ENCODE data around the gene TBC1D8.
A peak's percentile ranks its signal among the peaks of the same experiment; 100 is the strongest.

TBC1D8 gene

GRCh38 chr2:101162561-101163330 is 11.6 kb upstream of the TBC1D8 start:
- DNase-seq = no peak

DNA sequence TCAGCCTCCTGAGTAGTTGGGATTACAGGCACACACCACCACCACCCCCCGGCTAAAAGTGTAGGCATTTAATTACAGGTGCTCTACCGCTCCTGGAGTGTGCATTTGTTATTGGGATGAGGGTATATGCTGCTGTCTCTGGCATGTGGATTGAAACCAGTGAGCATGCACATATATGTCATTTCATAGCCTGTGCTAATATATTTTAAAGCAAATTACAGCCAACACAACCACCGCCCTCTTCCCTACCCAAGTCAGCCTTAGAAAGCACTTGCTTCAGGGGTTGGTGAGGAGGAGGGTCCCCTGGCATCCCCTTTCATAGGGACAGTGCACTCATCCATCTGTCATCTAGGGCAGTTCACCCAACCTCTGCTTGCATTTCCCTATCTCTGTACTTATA is 10.5 kb upstream of the TBC1D8 start:
- DNase-seq = no peak

- DNase-seq = no peak
These were observed 9.3 kb upstream of the TBC1D8 start for GRCh38 chr2:101160454-101160853.

DNA sequence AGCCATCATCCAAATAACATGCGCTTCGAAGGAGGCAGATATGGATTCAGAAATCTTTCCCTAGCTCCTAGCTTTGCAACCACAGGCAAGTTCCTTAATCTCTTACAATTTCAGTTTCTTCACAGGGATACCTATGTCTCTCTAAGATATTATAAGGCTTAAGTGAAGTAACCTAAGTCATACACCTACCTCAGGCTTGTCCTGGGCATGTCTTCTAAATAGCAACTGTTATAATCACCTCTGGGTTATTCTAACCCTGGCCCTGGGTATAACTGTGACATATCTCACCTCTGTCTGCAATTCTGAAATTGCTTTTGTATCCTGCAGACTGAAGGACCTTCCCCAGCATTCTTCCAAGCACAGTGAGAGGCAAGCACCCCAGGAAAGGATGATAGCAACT is 8.3 kb upstream of the TBC1D8 start:
- no peak for DNase-seq

DNA sequence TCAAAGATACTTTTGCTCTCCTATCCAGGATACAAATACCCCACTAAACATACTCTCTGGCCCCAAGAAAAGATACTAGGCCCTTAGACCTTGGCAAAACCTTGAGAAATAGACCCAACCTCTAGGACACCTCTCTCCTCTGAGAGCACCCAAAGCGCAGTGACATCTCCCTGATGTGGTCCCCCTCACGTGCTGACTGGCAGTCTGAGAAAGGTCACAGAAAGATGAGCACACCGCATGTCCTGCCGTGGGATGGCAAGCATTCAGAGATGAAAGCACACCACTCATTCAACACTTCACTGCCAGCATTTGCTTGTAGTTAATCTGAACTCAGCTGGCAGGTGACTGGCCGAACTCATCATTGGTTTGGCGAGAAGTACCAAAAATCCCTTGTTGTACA is 6.1 kb upstream of the TBC1D8 start:
- DNase-seq = no peak

DNA sequence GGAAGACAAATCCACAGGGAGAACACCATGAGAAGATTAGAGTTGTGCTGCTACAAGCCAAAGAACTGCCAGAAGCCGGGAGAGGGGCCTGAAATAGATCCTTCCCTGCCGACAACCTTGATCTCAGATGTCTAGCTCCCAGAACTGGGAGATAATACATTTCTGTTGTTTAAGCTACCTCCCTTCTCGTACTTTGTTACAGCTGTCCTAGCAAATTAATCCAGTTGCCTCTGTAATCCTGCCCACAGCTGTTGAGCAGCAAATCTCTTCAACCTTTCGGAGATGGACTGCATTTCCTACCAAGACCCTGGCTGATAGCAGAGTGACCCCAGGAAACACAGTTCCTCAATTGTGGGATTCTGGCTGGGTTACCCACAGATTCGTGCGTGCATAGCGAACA is 2.6 kb upstream of the TBC1D8 start:
- DNase-seq = no peak

- DNase-seq = no peak
These were observed 2.0 kb upstream of the TBC1D8 start for GRCh38 chr2:101153077-101153707.

GRCh38 chr2:101152272-101153076 is 1.3 kb upstream of the TBC1D8 start:
- peak in 1 of 5 donors; percentile 28 for DNase-seq

DNA sequence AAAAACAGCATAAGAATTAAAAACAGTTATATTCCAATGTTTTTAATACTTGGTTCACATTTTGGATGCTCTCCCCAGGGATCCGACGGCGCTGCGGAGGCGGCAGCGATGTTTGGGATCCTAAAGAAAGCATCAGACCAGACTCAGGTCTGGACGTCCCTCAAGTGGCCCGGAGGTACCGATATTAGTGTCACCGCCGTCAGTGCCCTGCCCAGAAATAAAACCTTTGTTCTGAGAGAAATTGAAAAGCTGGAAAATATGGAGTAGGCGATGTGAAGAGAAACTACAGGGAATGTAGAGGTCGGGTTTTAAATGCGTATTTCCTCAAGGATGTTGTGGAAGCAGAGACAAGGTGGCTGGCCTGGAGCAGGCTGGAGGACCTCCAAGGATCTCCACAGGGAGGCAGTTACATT is 683 bp upstream of the TBC1D8 start:
- no peak for DNase-seq

GRCh38 chr2:101150306-101151145 is 656 bp downstream of the TBC1D8 start:
- no peak for DNase-seq

- no peak for DNase-seq
These were observed 1.7 kb downstream of the TBC1D8 start for GRCh38 chr2:101149241-101150192.

DNA sequence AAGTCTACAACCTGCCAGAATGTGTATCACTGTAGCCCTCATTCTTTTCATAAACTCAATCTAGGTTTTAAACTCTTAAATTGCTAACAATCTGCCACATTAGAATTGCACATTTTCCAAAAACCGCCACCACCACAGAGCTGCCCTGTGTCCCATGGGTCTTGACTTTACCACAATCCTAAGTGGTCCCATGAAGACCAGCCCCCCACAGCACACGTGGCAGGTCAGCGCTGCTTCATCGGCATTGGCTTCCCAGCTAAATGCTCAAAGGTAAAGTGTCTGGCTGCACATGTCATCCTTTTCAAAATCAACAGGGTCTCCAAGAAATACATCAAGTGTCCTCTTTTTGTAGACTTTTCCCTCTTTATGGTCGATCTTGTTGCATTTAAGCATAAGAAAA is 2.4 kb downstream of the TBC1D8 start:
- DNase-seq = no peak

DNA sequence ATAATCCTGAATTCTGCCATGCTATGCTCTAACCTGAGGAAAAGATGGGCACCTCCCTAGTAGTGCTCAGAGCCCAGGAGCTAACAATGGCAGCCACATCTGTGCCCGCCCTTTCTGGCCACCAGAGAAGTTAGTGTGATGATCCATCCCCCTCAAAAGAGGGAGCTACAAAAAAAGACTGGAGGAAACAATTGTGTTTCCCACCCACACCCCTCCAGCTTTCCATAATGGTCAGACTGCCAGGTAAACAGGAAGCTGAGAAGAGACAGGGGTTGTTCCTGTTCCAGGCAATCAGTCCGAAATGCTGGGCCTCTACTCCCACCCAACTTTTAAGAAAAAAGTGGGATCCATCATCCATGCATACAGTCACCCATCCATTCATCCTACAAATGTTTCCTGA is 3.2 kb downstream of the TBC1D8 start:
- no peak for DNase-seq

DNA sequence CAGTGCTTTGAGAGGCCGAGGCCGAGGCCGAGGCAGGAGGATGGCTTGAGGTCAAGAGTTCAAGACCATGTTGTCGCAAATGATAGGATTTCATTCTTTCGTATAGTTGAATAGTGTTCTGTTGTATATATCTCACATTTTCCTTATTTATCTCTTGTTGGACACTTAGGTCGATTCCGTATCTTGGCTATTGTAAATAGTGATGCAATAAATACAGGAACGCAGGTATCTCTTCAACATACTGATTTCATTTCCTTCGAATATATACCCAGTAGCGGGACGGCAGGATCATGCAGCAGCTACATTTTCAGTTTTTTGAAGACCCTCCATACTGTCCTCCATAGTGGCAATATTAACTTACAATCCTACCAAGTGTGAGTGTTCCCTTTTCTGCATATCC is 4.1 kb downstream of the TBC1D8 start:
- no peak for DNase-seq

- no peak for DNase-seq
These were observed 4.6 kb downstream of the TBC1D8 start for GRCh38 chr2:101146535-101146934.

DNA sequence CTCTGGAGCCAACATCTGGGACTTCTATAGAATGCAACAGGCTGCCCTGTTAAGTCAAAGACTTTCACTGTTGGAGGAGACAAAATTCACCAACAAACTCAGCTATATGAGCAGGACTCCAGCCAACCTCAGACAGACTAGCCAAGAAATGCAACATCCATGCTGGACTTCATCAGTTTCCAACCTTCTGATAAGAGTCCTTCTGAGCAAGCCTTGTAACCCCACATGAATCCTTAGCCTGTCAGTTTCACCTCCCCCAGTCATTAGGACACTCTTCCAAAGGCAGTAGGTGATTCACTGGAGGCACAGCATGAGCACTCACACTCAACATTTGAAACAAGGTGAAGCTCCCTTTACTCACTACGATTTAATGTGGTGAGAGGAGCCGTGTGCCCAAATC is 5.8 kb downstream of the TBC1D8 start:
- no peak for DNase-seq

DNA sequence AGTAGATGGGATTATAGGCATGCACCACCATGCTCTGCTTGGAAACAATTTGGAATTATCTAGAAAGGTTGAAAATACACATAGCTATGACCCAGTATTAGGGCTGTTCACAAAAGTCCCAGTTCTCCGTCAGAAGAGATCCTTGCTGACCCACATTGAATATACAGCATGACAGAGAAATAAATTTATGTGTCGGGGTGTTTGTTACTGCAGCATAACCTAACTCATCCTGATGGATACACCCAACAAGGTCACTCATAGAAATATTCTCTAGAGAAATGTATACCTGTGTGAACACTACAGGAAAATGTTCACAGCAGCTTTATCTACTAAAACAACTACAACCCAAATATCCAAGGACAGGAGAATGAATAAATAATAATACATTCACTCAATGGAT is 9.0 kb downstream of the TBC1D8 start:
- no peak for DNase-seq

DNA sequence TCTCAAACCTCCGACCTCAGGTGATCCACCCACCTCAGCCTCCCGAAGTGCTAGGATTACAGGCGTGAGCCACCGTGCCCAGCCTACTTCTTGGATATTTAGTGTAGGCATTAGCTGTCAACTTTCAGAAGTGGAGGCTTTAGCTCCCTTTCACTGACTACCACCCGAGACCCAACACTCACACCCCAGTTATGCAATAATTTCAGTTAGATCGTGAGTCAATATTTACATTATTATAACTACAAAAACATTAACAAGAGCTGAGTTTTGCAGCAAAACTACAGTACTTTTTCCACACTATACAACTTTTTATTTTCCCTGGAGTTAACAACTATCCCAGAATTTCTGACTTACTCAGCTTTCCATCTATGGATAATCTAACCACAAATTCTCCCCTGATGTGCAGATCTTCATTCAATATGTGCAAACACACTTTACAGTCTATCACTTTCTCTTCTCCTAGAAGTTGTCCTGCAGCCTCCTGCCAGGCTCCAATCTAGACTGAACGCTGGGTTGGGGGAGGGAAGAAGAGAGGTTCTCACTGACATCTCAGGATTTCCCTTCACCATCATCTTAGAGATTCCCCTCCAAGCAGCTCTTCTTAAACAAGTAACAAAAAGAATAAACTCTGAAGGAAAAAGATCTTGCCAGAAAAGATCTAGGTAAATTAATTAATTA is 10.1 kb downstream of the TBC1D8 start:
- DNase-seq = no peak

DNA sequence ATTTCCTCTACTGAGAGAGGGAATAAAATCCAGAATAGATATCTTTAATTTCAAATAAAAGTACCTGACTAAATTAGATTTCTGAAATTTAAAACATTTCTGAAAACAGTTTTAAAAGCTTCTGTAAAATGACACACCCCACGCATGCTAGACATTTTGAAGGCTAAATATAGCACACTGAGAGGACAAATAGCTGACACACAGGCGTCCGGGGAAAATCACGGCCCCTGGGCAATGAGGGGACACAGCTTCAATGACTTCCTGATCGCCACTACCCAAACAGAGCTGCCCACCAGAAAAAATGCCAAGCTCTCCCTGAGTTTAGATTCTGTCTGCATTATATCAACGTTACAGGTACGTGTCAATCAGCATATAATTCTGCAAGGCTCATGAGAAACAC is 10.9 kb downstream of the TBC1D8 start:
- no peak for DNase-seq

GRCh38 chr2:101139495-101139894 is 11.7 kb downstream of the TBC1D8 start:
- DNase-seq = no peak

Data from T-helper 1 cell (primary cell).